Epithelial cell of prostate (primary cell): Measurements from ENCODE around the gene AHSP.
A peak's percentile ranks its signal among the peaks of the same experiment; 100 is the strongest.
"Not testable (repeated sequence)": the region's sequence is repeated elsewhere in the genome, so short reads cannot be mapped to it uniquely, and the experiment has no call there.

Experiments
- DNase-seq: peaks from one replicate; pipeline ENCODE4 v3.0.0-alpha.2; 2011; ENCODE audit warnings: low read depth, low spot score
- H3K27ac ChIP-seq: fragments of 450-650 bp; 2 replicates; pipeline ENCODE4 v1.5.1; 2017; ENCODE audit warnings: mild to moderate bottlenecking

The AHSP gene

DNA sequence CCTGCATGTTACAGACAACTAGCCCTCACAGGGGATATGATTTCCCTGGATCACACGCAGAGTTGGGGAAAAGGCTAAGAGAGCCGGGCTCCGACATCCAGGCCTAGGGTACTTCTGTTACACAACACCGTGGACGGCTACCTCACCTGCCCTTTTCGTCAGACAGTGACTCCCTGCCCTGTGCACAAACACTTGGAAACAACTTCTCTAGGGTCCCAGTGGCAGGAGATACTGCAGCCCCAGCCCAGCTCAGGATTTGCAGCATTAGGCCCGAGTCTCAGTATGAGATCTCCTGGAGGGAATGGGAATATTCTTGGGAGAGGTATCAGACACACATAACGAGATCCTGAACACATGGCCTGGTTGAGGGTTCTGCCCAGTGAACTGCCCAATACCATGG lies 27.8 kb upstream of the AHSP start:
- DNase-seq = no peak
- H3K27ac ChIP-seq = no peak overlapping the region

GRCh38 chr16:31501226-31501965 lies 26.3 kb upstream of the AHSP start:
- no peak for DNase-seq
- H3K27ac ChIP-seq = no peak overlapping the region

DNA sequence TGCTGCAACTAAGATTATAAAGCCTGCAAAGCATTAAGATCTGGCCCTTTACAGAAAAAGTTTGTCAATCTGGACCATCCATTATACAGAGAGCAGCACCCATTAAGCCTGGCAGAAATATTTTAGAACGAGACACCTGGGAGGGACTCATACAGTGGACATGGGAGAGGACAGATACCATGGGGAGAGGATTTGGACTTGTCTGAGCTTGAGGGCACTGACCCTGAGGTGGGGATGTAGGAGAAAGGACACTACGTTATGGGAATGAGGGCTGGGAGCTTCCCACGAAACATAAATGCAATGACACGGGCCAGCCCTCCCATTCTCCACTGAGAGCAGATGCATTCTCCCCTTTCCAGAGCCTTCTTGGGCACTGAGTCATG lies 25.7 kb upstream of the AHSP start:
- no peak for DNase-seq
- H3K27ac ChIP-seq = no peak overlapping the region

DNA sequence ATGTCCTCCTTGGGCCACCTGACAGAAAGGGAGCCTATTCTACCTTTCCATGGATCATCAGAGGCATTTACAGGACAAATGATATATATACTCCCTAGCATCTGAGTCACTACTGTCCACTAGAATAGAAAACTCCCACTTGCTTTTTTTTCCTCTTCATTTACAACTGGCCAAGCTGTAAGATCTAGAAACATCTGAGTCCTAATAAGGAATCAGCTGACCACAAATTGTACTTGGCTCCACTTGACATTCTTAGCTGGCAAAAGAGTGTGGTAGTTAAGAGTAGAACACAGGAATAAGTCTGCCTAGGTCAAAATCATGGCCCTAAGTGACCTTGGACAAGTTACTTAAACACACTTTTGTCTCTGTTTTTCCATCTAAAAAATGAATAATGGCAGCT lies 24.7 kb upstream of the AHSP start:
- DNase-seq = no peak
- no peak overlapping the region for H3K27ac ChIP-seq

- H3K27ac ChIP-seq, DNase-seq: not testable (repeated sequence)
Observed at GRCh38 chr16:31503555-31503954, 24.1 kb upstream of the AHSP start.

DNA sequence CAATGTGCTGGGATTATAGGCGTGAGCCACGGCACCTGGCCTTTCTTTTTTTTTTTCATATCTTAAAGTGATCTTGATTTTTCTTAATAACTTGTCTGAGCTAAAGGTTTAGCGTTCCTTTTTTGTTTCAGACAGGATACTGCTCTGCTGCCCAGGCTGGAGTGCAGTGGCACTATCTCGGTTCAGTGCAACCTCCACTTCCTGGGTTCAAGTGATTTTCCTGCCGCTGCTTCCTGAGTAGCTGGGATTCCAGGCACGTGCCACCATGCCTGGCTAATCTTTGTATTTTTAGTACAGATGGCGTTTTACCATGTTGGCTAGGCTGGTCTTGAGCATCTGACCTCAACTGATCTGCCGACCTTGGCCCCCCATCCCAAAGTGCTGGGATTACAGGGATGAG lies 23.5 kb upstream of the AHSP start:
- H3K27ac ChIP-seq = no peak overlapping the region
- no peak for DNase-seq

DNA sequence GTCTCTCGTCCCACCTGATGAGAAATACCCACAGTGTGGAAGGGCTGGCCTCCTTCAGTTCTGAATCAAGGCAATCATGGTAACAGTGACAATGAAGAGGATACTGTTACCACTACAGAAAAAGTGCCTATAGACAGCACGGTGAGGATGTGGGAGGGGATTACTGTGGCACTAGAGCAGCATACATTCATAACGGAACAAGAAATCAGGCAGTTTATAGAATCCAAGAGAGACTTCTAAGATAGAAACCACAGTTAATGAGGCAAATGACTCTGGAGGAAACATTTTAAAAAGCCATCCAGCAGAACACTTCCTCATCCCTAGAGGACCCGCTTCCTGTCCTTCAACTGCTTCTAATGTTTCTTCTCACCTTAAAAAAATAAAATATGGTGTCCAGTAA lies 22.2 kb upstream of the AHSP start:
- H3K27ac ChIP-seq = no peak overlapping the region
- DNase-seq = no peak

DNA sequence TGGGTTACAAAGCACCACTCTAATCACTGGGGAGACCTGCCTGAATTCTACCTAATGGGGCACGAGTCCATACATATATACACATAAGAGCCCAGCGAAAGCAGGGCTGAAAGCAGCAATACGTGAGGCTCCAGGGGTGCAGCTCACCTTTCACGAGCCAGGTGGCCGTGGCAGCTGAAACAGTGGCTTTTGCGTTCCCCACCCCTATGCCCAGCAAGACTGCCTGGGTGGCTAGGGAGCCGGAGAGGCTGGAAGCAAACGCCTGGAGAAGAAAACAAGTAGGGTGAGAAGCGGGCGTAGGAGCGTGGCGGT lies 20.1 kb upstream of the AHSP start:
- DNase-seq = no peak

DNA sequence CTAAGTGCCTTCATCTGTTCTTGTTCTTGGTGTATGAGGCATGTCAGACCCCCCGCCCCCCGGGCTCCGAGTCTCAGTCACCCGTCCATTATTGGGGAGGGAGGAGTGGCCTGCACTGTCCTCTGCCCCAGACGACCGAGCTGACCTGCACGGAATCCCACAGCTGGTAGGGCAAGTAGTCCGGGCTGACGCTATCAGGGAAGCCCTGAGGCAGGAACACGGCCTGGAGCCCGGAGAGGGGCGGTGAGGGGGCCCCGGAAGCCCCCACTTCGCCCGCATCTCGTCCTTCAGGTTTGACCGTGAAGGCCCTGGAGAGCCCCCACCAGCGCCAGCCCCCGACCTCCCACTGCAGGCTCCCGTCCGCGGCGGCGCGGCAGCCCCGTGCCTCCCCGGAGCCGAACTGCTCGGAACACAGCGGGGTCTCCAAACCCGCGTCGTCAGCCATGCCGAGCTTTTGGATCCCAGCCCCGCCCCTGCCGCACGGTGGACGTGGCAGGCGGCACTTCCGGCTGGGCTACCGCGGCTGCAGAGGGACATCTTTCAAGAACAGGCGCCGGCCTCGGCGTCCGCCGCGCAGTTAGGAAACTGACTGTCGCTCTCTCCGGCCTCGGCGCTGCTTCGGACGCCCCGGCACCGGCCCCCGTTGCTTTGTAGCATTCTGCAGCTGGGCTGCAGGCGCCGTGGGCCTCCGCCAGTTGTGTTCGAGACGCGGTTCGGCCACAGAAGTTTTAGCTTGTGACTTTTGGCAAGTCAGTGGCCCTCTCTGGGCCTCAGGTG lies 19.6 kb upstream of the AHSP start, which contains the start of gene RUSF1:
TSS of gene RUSF1 (minus strand) at position 463 of the 777 bp plus-strand sequence. CDS start at position 445, 18 bp downstream.
- H3K27ac ChIP-seq = peak within 1 kb of the TSS; percentile 69
- DNase-seq = peak; percentile 36

More for the DNA sequence above, 20.1 kb upstream of the AHSP start:
- peak overlapping the region; percentile 69 for H3K27ac ChIP-seq

DNA sequence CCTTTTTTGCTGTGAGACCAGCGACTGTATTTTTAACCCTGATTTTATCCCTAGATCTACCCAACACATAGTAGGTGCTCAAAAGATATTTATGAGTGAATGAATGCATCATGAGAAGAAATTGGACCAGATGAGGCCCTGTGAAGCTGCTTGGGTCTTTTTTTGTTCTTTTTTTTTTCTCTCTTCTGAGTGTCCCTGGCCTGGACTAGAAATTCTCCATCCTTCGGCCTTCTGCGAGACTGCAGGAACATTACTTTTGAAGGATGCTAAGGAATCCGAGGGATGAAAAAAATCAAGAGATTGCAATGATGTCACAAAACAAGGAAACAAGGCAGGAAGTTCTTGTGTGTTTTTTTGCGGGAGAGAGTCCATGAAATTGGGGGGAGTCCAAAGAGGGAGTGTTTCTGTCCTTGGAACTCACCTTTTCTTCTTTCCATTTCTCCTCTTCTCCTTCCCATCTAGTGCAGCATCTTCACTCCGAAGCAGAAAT lies 18.9 kb upstream of the AHSP start:
- DNase-seq = no peak
- H3K27ac ChIP-seq = peak overlapping the region; percentile 69

DNA sequence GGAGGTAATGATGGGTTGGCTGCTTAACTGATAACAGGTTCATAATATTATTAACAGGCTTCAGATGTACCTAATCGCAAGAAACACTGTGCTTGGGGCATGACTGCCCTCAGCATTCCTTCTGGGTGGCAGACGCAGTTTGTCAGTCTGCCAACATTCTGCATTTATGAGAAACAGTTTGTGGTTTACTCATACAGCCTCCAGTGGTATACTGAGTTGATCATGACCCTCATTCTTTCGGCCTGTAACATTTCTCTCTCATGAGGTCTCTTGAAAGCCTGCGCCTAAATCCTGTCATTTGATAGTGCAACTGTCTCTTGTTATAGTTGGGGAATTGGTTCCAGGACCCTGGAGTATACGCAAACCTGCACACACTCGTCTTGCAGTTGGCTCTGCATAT lies 14.6 kb upstream of the AHSP start:
- H3K27ac ChIP-seq = no peak overlapping the region
- DNase-seq = peak; percentile 46

GRCh38 chr16:31513884-31514283 lies 13.8 kb upstream of the AHSP start:
- H3K27ac ChIP-seq = no peak overlapping the region
- no peak for DNase-seq

DNA sequence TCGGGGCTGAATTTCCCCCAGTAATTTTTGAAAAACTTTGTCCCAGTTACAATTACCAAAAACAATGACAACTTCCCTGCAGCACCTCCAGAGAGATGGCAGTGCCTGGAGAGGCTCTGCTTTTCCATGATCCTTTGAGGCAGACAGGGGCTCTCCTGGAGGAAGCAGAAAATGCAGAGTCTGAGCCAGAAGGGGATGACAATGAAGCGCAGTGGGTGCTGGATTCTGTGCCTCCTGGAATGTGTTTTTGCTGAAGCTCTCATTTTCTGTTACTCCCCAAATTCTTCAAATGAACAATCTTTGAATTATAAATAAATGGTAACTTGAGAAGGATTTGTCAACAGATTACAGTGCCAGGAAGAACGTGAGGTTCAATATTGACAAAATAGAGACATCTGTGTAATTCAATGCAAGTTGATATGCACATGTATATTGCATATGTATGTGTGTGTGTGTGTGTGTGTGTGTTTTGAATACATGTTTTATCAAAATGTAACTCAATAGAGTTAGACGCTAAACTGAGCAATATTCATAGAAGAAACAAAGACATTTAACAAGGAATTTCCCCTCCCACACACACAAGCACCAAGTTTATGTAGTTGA lies 9.8 kb upstream of the AHSP start:
- no peak for DNase-seq
- H3K27ac ChIP-seq = no peak overlapping the region

DNA sequence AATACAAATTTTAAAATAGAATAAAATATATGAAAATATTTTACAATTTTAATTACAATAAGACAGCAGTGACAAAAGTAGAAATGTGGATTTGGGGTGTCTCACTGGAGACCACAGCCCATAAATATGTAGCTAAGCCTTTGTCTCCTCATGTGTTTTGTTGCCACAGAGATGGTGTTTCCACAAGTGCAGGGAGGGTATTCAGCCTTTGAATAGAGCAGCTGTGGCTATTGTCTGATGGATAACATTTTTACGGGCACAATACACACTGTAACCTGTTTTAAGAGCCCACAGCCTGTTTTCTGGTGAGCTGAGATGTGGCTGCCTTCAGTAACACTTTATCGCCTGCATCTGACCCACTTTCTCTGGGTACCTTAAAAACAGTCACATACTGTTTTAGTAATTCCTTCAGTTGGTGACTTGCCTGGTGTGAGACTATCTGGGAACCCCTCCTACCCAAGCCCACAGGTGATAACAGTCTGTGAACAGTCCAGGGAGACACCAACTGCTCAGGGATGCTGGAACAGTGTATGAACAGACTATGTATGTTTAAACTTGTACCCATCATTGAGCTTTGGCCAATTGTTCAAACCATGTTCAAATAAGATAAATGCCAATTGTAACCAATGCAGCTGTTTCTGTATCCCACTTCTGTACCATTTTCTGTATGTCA lies 7.8 kb upstream of the AHSP start:
- no peak overlapping the region for H3K27ac ChIP-seq
- no peak for DNase-seq

GRCh38 chr16:31521368-31521767 lies 6.3 kb upstream of the AHSP start:
- H3K27ac ChIP-seq = no peak overlapping the region
- no peak for DNase-seq

DNA sequence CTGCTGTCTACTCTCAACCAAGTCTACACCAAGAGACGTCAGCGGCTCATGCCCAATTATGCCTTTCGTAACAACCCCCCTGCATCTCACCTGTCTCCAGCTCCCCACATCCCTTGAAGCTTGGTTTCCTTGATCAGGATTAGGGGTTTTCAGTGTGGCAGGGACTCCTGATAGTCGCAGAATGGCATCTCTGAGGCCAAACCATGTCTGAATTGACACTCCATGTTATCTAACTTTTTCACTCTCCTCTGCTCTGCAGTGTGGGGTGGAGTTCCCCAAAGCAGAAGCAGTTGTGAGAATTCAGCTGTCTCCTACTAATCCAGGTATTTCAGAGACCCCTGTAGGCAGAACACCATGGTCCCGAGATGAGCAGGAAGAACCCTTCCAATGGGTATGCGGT lies 5.6 kb upstream of the AHSP start:
- DNase-seq = no peak
- no peak overlapping the region for H3K27ac ChIP-seq

DNA sequence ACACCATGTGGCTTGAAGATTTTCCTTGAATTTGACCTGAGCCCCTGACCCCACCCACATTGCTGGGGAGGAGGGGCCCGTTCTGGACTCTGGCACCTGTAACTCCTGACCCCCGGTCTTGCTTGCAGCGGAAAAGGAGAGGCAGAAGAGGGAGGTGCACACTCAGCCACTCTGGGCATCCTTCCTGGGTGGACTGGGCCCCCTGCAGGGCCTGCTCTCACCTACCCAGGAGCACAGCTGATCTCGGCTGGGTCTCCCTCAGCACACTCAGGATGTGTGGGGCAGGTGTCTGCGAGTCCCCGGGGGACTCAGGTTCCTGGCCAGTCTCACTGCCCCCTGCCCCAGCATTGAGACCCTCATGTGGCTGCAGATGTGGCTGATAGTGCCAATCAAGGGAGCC lies 3.9 kb upstream of the AHSP start:
- not testable (repeated sequence) for DNase-seq, H3K27ac ChIP-seq

DNA sequence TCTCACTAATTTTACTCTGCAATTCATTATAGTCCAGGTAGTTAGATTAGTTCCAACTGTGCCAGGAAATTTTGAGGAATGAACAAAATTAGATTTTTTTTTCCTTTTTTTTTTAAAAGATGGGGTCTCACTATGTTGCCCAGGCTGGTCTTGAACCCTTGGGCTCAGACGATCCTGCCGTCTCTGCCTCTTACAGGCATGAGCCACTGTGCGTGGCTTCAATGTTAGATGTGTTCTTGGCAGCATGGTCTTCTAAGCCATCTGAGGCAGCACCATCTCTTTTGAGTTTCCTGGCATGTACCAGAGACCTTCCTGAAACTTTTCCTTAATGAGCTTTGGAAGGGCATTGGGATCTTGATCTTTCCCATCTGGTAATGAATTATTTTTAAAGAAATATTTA lies 2.6 kb upstream of the AHSP start:
- H3K27ac ChIP-seq = no peak overlapping the region
- no peak for DNase-seq

DNA sequence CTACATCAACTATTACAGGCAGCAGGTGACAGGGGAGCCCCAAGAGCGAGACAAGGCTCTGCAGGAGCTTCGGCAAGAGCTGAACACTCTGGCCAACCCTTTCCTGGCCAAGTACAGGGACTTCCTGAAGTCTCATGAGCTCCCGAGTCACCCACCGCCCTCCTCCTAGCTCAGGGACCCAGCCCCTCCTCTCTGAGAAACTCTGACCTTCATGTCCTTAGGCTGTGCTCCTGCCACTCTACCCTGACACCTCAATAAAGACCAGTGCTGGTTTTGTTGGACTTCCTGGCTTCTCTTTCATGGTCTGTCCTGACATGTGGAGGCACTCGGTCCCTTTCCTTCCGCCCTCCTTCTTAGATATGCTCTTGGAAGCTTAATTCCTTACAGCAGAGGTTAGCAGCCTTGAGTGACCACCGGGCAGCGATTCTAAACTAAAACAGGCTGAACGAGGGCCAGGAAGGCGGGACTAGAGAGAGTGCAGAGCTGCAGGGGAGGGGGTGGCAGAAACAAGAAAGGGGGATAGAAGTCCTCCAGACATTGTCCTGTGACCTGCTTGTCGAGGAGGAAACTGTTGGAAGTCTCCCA lies 915 bp downstream of the AHSP start:
- DNase-seq = no peak
- H3K27ac ChIP-seq = no peak overlapping the region

- no peak for DNase-seq
- no peak overlapping the region for H3K27ac ChIP-seq
Observed at GRCh38 chr16:31529108-31529936, 1.6 kb downstream of the AHSP start.
